Measurements from ENCODE around the gene TUBE1.
"Not testable (repeated sequence)": the region's sequence is repeated elsewhere in the genome, so short reads cannot be mapped to it uniquely, and the experiment has no call there.

TUBE1 gene

GRCh38 chr6:112087136-112087911 is at the start of gene TUBE1, which contains the start of gene FAM229B:
TSS of gene TUBE1 (minus strand) at chr6:112087482. CDS start at chr6:112087434, 48 bp downstream.
TSS of gene FAM229B (plus strand) at chr6:112087591. CDS start at chr6:112099284, 11,693 bp downstream.
- peak; percentile 100 for DNase-seq (ENCODE audit: low read depth)

- DNase-seq (ENCODE audit: low read depth): no peak
Observed at GRCh38 chr6:112130878-112131277, 43.6 kb upstream of the TUBE1 start.

GRCh38 chr6:112128208-112128607 is 40.9 kb upstream of the TUBE1 start:
- no peak for DNase-seq (ENCODE audit: low read depth)

GRCh38 chr6:112123982-112124381 is 36.7 kb upstream of the TUBE1 start:
- no peak for DNase-seq (ENCODE audit: low read depth)

GRCh38 chr6:112122756-112123155 is 35.5 kb upstream of the TUBE1 start:
- no peak for DNase-seq (ENCODE audit: low read depth)

GRCh38 chr6:112118034-112118433 is 30.8 kb upstream of the TUBE1 start:
- no peak for DNase-seq (ENCODE audit: low read depth)

GRCh38 chr6:112117554-112117953 is 30.3 kb upstream of the TUBE1 start:
- peak; percentile 50 for DNase-seq (ENCODE audit: low read depth)

GRCh38 chr6:112116221-112116620 is 28.9 kb upstream of the TUBE1 start:
- no peak for DNase-seq (ENCODE audit: low read depth)

GRCh38 chr6:112114577-112115223 is 27.4 kb upstream of the TUBE1 start:
- DNase-seq (ENCODE audit: low read depth): no peak

- DNase-seq (ENCODE audit: low read depth): no peak
Observed at GRCh38 chr6:112113918-112114317, 26.6 kb upstream of the TUBE1 start.

GRCh38 chr6:112113431-112113830 is 26.1 kb upstream of the TUBE1 start:
- no peak for DNase-seq (ENCODE audit: low read depth)

- no peak for DNase-seq (ENCODE audit: low read depth)
Observed at GRCh38 chr6:112109262-112109661, 22.0 kb upstream of the TUBE1 start.

GRCh38 chr6:112106562-112106961 is 19.3 kb upstream of the TUBE1 start:
- DNase-seq (ENCODE audit: low read depth): no peak

- DNase-seq (ENCODE audit: low read depth): not testable (repeated sequence)
Observed at GRCh38 chr6:112106026-112106425, 18.7 kb upstream of the TUBE1 start.

GRCh38 chr6:112100561-112100960 is 13.3 kb upstream of the TUBE1 start:
- DNase-seq (ENCODE audit: low read depth): no peak

GRCh38 chr6:112096901-112097300 is 9.6 kb upstream of the TUBE1 start:
- DNase-seq (ENCODE audit: low read depth): no peak

GRCh38 chr6:112087916-112088315 is 634 bp upstream of the TUBE1 start:
- no peak for DNase-seq (ENCODE audit: low read depth)

- peak; percentile 66 for DNase-seq (ENCODE audit: low read depth)
Observed at GRCh38 chr6:112086744-112087135, 542 bp downstream of the TUBE1 start.

GRCh38 chr6:112085286-112086065 is 1.8 kb downstream of the TUBE1 start:
- no peak for DNase-seq (ENCODE audit: low read depth)

- DNase-seq (ENCODE audit: low read depth): no peak
Observed at GRCh38 chr6:112081569-112081968, 5.7 kb downstream of the TUBE1 start.

- DNase-seq (ENCODE audit: low read depth): no peak
Observed at GRCh38 chr6:112066606-112067005, 20.7 kb downstream of the TUBE1 start.

- no peak for DNase-seq (ENCODE audit: low read depth)
Observed at GRCh38 chr6:112065426-112065986, 21.8 kb downstream of the TUBE1 start.
